EH (cell line): ENCODE results near the gene SUPT3H.
"Not testable (repeated sequence)": the region's sequence is repeated elsewhere in the genome, so short reads cannot be mapped to it uniquely, and the experiment has no call there.

Source experiments
- DNase-seq: peaks from one replicate; pipeline ENCODE4 v3.0.0-alpha.2; 2015; ENCODE audit warnings: low read depth

SUPT3H gene

DNA sequence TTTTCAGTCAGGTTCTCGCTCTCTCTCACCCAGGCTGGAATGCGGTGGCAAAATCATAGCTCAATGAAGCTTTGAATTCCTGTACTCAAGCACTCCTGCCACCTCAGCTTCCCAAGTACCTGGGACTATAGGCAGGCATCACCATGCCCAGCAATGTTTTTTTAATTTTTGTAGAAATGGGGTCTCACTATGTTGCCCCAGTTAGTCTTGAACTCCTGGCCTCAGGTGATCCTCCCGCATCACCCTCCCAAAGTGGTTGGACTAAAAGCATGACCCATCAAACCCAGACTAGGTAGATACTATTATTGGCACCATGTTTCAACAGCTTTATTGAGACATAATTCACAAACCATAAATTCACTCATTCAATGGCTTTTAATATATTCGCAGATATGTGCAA lies 122.3 kb downstream of the SUPT3H start:
- DNase-seq, result no peak

DNA sequence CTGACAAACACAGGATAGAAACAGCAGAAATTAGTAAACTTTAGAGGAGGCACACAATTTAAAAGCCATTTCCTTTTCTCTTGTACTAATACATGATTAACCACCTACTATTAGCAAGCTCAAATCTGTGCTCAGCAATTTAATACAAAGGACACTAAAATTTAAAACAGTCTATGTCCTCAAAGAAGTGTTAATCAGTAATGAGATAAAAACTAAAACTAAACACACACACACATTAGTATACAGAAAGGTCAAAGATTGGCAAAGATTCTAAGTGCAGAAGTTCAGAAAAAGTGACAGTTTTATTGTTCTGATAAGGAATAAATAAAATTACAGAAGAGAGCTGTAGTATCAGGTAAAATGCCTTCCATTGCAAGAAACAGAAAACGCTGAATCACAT lies 123.5 kb downstream of the SUPT3H start:
- no peak for DNase-seq

DNA sequence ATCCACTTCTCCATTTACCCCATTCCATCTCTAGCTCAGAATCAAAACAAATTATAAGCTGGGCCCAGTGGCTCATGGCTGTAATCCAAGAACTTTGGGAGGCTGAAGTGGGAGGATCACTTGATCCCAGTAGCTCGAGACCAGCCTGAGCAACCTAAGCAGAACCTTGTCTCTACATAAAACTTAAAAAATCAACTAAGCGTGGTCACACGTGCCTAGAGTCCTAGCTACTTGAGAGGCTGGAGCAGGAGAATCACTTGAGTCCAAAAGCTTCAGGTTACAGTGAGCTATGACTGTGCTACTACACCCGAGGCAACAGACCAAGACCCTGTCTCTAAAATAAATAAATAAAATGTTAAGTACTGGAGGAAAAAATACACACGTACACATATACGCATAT lies 124.3 kb downstream of the SUPT3H start:
- no peak for DNase-seq

DNA sequence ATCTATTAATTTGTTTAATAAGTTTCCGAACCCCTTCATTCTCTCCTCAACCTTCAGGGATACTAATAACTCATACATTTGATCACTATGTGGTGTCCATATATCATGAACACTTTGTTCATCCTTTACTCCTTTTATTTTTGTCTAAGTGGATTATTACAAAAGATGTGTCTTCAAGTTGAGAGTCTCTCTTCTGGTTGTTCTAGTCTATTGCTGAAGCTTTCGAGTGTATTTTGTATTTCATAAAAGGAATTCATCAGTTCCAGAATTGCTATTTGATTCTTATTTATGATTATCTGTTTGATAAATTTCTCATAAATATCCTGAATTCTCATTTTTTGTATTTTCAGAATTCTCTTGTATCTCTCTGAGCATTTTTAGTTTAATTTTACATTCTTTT lies 146.1 kb downstream of the SUPT3H start:
- DNase-seq, result no peak

DNA sequence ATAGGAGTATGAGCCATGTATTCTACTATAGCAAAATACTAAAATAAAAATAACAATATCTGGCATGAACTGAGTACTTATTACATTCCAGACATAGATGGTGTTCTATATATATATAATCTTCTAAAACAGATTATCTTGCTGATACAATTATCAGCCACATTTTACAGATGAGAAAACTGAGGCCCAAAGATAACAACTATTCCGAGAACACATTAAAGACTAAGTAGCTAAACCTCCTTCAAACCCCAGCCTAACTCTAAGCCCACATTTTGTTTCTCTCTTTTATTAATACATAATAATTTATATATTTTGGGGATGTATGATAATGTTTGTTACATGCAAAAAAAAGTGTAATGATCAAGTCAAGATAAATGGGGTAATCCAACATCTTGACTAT lies 148.3 kb downstream of the SUPT3H start:
- no peak for DNase-seq

DNA sequence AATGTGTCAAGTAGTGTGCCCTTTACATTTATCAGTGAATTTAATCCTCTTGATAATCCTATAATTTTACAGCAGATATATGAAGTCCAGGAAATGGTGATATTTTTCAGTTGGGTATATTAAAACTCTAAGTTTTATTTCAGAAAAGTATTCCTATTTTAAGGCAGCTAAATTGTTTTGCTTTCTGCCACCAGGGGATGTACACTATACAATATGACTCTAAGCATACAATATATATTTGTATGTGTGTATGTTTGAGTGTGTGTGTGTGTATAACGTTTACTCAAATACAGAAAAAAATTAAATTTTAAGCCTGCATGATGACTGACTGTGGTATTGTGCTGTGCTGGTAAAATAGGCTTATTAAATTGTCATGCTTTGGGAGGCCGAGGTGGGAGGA lies 151.7 kb downstream of the SUPT3H start:
- DNase-seq, result no peak

DNA sequence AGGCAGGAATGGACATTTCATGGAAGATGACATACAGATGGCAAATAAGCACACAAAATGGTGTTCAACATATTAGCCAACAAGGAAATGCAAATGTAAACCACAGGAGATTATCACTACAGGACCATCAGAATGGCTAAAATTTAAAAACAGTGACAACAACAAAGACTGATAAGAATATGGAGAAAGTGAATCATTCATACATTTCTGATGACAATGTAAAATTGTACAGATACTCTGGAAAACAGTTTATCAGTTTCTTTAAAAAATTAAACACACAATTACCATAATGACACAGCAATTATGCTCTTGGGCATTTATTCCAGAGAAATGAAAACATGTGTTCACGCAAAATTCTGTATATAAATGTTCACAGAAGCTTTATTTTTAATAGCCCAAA lies 155.4 kb downstream of the SUPT3H start:
- DNase-seq, result no peak

DNA sequence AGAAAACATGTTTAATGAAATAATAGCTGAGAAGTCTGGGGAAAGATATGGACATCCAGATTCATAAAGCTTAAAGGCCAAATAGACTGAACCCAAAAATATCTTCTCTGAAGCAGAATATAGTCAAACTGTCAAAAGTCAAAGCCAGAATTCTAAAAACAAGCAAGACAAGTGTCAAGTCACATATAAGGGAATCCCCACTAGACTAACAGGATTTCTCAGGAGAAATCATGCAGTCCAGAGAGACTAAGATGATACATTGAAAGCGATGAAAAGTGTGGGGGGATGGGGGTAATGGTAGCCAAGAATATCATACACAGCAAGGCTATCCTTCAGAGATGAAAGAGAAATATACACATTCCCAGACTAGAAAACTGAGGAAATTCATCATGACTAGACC lies 162.0 kb downstream of the SUPT3H start:
- no peak for DNase-seq

DNA sequence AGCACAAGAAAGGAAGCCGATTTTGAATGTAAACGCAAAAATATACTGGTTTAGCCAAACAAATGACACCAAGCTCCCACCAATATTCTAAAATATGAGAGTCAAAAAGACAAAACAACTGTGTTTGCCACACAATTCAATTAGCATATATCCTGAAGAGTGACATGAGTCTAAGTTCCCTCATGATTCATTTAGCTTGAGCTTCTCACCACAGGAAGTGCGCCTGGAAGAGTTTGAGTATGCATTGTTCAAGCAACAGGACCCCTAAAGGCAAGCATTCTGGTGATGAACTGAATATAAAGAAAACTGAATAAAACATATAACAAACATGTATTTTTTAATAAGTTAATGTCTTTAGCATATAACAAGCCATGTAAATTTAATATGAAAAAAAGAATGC lies 164.8 kb downstream of the SUPT3H start:
- DNase-seq, result peak; percentile 3

DNA sequence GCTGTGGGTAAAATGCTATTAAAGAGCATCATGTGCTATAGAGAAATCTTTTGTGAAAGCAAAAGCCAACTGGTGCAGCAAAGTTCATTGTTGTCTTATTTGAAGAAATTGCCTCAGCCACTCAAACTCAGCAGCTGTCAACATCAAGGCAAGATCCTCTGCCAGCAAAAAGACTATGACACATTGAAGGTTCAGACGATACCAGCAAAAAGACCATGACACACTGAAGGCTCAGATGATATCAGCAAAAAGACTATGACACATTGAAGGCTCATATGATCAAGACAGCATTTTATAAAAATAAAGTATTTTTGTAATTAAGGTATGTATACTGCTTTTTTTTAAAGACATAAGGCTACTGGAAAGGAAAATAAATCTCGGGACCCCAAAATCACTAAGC lies 168.0 kb downstream of the SUPT3H start:
- peak; percentile 11 for DNase-seq

DNA sequence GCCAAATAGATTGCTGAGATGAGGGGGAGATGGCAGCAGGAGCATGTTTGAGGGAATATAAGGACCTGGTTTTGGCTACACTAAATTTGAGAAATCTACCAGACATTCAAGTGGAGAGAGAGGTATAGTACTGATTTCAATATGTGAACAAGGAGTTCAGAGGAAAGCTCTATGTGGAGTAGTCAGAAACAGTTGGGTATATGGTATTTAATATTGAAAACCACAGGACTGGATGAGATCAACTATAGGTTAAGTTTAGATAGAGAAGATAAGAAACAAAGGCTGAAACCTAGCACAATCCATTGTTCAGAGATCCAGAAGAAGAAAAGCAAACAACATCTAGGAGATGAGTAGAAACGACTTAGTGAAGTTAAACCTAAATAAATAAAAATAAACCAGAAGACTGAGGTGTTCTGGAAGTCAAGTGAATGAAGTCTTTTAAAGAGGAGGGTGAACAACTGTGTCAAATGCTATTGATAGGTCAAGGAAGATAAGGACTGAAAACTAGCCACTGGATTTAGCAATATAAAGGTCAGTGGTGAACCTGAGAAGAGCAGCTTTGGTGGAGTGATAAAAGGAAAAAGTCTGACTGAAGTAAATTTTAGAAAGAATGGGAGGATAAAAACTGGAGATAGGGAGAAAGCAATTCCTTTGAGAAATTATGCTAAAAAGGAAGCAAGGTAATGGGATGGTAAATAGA lies 170.8 kb downstream of the SUPT3H start:
- no peak for DNase-seq

DNA sequence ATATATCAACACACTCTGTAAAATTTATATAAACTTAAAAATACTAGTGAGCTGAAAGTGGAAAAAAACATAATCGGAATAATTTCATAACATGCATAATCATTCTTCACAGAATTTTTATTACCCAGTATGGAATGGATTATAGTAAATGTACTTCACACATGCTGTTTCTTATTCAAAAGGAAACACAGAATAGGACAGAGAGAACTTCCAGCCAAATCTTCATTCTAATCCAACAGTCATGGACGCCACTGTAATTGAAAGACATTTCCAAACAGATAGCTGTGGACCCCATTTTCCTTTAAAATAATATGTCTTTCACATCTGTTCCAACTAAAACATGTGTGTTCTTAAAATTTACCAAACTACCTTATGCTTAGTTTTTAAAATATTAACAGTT lies 176.2 kb downstream of the SUPT3H start:
- DNase-seq, result no peak

DNA sequence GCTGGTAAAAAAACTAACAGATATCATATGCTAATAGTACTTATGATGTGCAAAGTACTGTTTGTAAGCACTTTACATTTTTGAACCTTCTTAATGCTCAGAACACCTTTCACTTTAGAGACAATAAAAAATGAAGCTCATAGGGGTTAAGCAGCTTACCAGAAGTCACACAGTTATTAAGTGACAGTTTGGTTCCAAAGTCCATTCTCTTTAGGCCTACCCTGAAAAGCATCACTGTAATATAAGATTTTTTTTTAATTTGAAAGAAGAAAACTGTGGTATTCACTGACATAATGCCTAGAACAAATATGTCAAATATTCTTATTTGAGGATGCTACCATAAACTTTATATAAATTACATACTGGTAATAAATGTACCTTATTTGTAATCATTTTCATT lies 177.2 kb downstream of the SUPT3H start:
- DNase-seq, result no peak

DNA sequence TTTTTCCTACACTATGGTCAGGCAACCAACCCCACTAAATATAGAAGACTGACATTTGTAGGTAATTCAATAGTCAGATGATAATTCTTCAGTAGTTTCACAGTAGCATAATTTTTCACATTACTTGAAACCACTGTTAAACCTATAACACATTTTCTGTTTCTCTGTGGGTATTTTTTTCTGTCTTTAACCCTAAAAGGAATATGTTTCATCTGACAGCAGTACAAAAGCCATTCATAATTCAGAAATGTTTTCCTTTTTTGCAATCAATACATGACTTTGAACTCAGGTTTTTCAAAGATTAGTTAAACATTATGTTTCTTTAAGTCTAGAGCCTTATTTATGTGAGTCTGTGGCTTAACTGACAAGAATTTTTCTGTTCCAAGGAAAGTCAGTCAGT lies 178.2 kb downstream of the SUPT3H start:
- no peak for DNase-seq

DNA sequence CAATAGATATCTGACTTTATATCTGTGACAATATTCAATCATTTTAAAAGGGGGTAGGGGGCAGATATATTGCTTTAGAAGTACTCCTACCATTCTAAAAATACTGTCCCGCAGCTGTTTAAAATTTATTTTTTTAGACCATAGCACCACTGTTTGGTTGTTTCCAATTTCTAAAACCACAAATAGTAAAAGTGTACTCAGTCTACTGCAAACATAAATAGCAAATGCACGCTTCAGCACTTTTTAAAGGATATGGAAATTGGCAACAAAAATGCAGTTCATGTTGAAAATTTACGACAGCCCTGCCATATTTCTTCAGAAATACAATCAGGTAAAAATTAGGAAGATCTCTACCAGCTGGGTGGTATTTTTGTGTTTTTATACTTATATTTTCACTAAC lies 181.6 kb downstream of the SUPT3H start:
- no peak for DNase-seq

DNA sequence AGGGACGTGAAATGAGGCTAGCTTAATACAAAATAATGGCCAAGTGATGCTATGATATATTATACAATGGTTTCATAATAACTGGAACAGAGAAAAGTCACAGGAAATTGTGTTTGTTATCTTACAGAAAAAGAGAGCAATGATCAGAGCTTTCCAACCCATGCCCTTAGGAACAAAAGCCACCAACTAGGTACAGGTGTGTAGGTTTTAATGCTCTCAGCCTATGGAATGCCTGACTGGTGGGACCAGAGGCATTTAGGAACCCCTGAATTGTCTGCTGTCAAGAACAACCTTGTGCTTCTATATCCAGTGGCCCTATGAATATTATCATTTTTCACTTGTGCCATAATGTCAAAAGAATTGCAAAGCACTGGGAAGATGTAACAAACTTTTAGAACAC lies 182.6 kb downstream of the SUPT3H start:
- DNase-seq, result no peak

DNA sequence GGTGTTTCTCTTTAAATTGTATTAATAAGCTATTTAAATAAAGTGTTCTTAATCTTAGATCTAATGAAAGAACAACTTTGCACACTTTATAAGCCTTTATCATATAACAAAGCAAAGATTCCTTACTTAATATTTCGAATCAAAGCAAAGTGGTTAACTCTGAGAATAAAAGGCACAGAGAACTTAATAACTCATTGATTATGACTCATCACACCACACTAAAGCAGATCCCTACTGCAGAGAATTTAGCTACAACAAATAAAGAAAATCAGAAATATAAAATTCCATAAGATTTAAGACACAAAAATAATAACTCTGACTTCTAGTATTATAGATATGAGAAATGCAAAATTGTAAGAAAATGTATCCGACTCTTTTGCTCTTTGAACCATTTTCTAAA lies 185.2 kb downstream of the SUPT3H start:
- no peak for DNase-seq

DNA sequence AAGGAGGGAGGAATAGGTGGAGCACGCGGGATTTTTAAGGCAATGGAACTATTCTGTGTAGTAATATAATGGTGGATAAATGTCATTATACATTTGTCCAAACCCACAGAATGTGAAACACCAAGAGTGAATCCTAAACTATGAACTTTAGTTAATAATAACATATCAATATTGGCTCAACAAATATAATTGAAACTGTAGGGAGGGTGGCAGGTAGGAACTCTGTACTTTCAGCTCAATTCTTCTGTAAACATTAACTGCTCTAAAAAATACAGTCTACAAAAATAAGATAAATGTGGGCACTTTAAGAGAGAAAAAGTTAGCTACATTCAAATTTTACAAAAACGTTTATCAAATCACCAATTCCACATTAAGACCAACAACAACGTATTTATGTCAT lies 186.3 kb downstream of the SUPT3H start:
- DNase-seq, result no peak

DNA sequence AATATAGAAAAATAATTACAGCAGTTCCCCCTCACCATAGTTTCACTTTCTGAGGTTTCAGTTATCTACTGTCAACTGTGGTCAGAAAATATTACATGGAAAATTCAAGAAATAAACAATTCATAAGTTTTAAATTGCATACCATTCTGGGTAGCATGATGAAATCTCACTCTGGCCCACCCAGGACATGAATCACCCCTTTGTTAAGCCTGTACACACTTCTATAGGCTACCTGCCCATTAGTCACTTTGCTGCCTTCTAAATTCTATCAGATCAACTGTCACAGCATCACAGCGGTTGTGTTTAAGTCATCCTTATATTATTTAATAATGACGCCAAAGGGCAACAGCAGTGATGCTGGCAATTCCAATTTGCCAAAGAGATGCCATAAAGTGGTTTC lies 189.9 kb downstream of the SUPT3H start:
- DNase-seq, result peak; percentile 9

DNA sequence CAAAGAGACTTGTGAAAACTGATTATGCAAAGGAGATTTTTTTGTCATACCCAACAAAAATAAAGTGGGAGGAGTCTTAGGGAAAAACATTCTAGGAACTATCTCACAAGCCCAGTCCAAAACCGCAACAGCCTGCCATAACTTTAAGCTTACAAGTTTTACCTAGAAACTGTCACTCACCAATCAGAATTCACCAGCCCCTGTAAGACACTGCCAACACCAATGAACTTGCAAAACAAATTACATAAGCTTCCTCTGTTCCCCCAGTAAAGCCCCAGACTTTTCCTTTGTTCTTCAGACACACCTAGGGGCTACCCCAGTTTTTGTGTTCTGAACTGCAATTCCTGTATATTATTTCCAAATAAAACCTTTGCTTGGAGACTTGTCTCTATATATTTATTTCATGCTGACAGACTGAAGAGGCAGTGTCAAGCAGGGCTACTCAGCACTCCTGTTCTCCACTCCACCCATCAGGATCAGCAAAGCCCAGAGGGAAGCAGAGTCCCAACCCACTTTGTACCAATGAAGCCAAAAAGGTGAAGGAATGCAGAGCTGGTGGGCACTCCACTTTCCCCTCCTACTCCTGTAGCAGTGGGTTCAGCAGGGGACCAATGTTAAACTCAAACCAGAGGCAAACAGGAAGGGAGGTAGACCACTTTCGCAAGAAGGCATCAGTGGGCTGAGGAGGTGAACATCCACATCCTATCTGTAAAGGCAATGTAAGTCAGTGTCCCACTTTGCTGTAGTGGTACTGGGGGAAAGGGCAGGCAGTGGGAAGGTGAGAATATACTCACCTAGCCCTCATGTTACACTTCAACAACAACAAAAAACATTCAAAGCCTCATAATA lies 192.1 kb downstream of the SUPT3H start:
- no peak for DNase-seq

DNA sequence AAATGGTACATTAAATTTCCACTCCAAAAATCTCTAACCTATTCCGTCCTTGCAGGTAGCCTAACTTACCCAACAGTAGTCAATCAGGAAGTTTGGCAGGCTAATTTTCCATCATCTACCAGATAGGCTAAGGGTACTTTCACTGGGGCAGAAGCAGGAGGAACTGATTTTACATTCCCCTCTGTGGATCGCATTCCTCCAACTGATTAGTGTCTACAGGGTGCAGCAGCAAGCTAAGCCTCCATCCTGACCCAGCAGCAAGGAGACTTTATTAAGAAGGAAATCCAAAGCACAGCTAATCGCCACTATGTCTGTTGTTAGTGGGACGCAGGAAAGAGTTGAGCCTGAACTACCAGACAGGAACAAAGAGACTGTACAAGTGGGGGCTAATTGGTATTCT lies 192.8 kb downstream of the SUPT3H start:
- no peak for DNase-seq

DNA sequence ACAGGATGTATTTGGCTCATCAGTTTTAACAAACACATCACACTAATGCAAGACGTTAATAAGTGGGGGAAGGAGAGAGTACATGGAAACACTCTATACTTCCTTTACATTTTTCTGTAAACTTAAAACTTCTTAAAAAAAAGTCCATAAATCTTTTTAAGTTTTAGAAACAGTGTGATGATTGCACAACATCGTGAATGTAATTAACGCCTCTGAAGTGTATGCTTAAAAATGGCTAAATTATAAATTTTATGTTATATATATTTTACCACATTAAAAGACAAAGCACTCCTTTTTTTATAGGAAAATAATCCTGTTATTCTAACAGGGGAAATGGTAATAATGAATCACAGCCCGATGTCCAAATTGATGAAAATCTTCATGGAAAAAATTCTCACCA lies 193.7 kb downstream of the SUPT3H start:
- no peak for DNase-seq

DNA sequence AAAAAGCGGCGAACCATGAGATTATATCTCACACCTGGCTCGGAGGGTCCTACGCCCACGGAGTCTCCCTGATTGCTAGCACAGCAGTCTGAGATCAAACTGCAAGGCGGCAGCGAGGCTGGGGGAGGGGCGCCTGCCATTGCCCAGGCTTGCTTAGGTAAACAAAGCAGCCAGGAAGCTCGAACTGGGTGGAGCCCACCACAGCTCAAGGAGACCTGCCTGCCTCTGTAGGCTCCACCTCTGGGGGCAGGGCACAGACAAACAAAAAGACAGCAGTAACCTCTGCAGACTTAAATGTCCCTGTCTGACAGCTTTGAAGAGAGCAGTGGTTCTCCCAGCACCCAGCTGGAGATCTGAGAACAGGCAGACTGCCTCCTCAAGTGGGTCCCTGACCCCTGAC lies 201.4 kb downstream of the SUPT3H start:
- not testable (repeated sequence) for DNase-seq

DNA sequence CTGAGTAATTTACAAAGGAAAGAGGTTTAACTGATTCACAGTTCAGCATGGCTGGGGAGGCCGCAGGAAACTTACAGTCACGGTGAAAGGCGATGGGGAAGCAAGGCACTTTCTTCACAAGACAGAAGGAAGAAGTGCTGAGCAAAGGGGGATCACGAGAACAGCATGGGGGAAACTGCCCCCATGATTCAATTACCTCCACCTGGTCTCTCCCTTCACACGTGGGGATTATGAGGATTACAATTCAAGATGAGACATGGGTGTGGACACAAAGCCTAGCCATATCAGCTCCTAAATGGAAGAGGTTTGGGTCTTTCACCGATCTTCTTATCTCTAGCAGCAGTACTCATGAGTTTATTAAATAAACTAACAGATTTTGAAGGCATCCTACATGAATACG lies 202.5 kb downstream of the SUPT3H start:
- no peak for DNase-seq
